Measurements from ENCODE around the gene PPA1. TPM values are rescaled to one million over a fixed set of nuclear protein-coding genes. Genes with fewer than 3 reads are reported as not detected.
"Not testable (repeated sequence)": the region's sequence is repeated elsewhere in the genome, so short reads cannot be mapped to it uniquely, and the experiment has no call there.

PPA1 gene
- total RNA-seq, 4 donors from 2014 or later: 14.1 to 113 (median 98.4) TPM

DNA sequence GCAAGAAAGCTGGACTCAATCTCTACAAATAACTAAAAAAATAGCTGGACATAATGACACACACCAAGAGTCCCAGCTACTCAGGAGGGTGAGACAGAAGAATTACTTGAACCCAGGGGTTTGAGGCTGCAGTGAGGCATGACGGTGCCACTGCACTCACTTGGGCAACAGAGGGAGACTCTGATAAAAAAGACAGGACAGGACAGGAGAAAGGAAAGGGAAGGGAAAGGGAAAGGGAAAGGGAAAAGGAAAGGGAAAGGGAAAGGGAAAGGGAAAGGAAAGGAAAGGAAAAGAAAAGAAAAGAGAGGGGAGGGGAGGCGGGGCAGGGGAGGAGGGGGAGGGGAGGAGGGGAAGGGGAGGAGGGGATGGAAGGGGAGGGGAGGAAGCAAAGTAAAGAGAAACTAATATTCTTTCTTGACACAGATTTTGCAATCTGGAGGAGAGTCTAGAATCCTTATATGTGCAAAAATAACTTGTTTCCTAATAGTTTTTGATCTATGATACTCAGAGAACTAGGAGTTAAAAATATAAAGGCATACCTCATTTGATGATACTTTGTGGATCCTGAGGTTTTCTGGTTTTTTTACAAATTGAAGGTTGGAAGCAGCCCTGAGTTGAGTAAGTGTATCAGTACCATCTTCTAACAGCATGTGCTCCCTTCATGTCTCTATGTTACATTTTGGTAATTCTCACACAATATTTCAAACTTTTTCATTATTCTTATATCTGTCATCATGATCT lies 70.9 kb downstream of the PPA1 start:
- H3K4me3 ChIP-seq: no peak overlapping the region
- no peaks in the 10 kb centered on the region for H3K27me3 ChIP-seq
- H3K36me3 ChIP-seq: peaks cover 0 to 22% (median 11%) of the 10 kb centered on the region in 4 donors
- TF ChIP-seq POLR2AphosphoS5 (IDR thresholded peaks at IDR 0.05): no peak
- no peak for TF ChIP-seq EP300 (IDR thresholded peaks at IDR 0.05; ENCODE audit: low read depth)
- TF ChIP-seq POLR2A (IDR thresholded peaks at IDR 0.05): no peak
- TF ChIP-seq, protein P1, sequence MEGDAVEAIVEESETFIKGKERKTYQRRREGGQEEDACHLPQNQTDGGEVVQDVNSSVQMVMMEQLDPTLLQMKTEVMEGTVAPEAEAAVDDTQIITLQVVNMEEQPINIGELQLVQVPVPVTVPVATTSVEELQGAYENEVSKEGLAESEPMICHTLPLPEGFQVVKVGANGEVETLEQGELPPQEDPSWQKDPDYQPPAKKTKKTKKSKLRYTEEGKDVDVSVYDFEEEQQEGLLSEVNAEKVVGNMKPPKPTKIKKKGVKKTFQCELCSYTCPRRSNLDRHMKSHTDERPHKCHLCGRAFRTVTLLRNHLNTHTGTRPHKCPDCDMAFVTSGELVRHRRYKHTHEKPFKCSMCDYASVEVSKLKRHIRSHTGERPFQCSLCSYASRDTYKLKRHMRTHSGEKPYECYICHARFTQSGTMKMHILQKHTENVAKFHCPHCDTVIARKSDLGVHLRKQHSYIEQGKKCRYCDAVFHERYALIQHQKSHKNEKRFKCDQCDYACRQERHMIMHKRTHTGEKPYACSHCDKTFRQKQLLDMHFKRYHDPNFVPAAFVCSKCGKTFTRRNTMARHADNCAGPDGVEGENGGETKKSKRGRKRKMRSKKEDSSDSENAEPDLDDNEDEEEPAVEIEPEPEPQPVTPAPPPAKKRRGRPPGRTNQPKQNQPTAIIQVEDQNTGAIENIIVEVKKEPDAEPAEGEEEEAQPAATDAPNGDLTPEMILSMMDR (IDR thresholded peaks at IDR 0.05): no peak
- in situ Hi-C loops (cut with MboI; ENCODE audit: low pct_ligation_motif_present in 1 of 4, low pct_unique_long_range_greater_than_20kb in 1 of 4, low sequenced_read_pairs in 3 of 4) (no loop called here), intact Hi-C loops (cut with DNase I; ENCODE audit: low total_unique reads) (no loop called here)
- H3K27ac ChIP-seq: no peak overlapping the region
- peaks cover 0 to 47% (median 3%) of the 10 kb centered on the region in 4 donors for H3K4me1 ChIP-seq
- 91 to 94% methylated on average over 2 of the region's 2 CpGs for WGBS, 2 donors (ENCODE audit: low coverage in 1 of 2)
- no peaks in the 10 kb centered on the region for H3K9me3 ChIP-seq
- DNase-seq: no peak

GRCh38 chr10:70160798-70161197 lies 72.4 kb downstream of the PPA1 start:
- no peaks in the 10 kb centered on the region for H3K9me3 ChIP-seq
- H3K36me3 ChIP-seq: peaks cover 0 to 38% (median 17%) of the 10 kb centered on the region in 4 donors
- no peak overlapping the region for H3K27ac ChIP-seq
- TF ChIP-seq POLR2AphosphoS5 (IDR thresholded peaks at IDR 0.05) (no peak), EP300 (IDR thresholded peaks at IDR 0.05; ENCODE audit: low read depth) (no peak), POLR2A (IDR thresholded peaks at IDR 0.05) (no peak)
- TF ChIP-seq, protein P1 (IDR thresholded peaks at IDR 0.05): no peak
- H3K4me3 ChIP-seq: no peak overlapping the region
- 17 to 51% methylated on average over 1 of the region's 1 CpG for WGBS, 2 donors (ENCODE audit: low coverage in 1 of 2)
- intact Hi-C loops (cut with DNase I; ENCODE audit: low total_unique reads): no loop called here
- H3K4me1 ChIP-seq: peaks cover 0 to 40% (median 1%) of the 10 kb centered on the region in 4 donors
- in situ Hi-C loops (cut with MboI; ENCODE audit: low pct_ligation_motif_present in 1 of 4, low pct_unique_long_range_greater_than_20kb in 1 of 4, low sequenced_read_pairs in 3 of 4): no loop called here
- H3K27me3 ChIP-seq: no peaks in the 10 kb centered on the region
- DNase-seq: no peak

DNA sequence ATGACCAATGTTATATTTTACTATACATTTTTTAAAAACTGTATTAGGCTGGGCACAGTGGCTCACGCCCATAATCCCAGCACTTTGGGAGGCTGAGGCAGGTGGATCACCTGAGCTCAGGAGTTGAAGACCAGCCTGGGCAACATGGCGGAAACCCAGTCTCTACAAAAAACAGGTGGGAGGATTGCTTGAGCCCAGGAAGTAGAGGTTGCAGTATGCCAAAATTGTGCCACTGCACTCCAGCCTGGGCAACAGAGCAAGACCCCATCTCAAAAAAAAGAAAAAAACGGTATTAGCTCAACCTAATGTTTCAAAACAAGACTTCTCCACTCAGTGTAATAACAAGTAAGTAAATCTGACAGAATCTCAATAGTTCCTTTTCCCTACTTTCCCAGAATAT lies 73.9 kb downstream of the PPA1 start:
- in situ Hi-C loops (cut with MboI; ENCODE audit: low pct_ligation_motif_present in 1 of 4, low pct_unique_long_range_greater_than_20kb in 1 of 4, low sequenced_read_pairs in 3 of 4); intact Hi-C loops (cut with DNase I; ENCODE audit: low total_unique reads); H3K4me3 ChIP-seq; H3K9me3 ChIP-seq; H3K27me3 ChIP-seq; H3K27ac ChIP-seq; DNase-seq: not testable (repeated sequence)
- Histone ChIP-seq H3K36me3 (peaks cover 0 to 52% (median 24%) of the 10 kb centered on the region in 4 donors), H3K4me1 (peaks cover 0 to 35% (median 1%) of the 10 kb centered on the region in 4 donors)
- WGBS, 2 donors (ENCODE audit: low coverage in 1 of 2): 83 to 91% methylated on average over 3 of the region's 3 CpGs

GRCh38 chr10:70158113-70158512 lies 75.1 kb downstream of the PPA1 start:
- DNase-seq: no peak
- in situ Hi-C loops (cut with MboI; ENCODE audit: low pct_ligation_motif_present in 1 of 4, low pct_unique_long_range_greater_than_20kb in 1 of 4, low sequenced_read_pairs in 3 of 4): no loop called here
- Histone ChIP-seq H3K27ac (no peak overlapping the region), H3K4me1 (peaks cover 0 to 23% (median 1%) of the 10 kb centered on the region in 4 donors), H3K9me3 (no peaks in the 10 kb centered on the region), H3K27me3 (no peaks in the 10 kb centered on the region), H3K4me3 (no peak overlapping the region), H3K36me3 (peaks cover 0 to 59% (median 29%) of the 10 kb centered on the region in 4 donors)
- TF ChIP-seq EP300 (IDR thresholded peaks at IDR 0.05; ENCODE audit: low read depth) (no peak), POLR2A (IDR thresholded peaks at IDR 0.05) (no peak), POLR2AphosphoS5 (IDR thresholded peaks at IDR 0.05) (no peak)
- TF ChIP-seq, protein P1 (IDR thresholded peaks at IDR 0.05): no peak
- intact Hi-C loops (cut with DNase I; ENCODE audit: low total_unique reads): no loop called here
- WGBS, 2 donors (ENCODE audit: low coverage in 1 of 2): 62 to 63% methylated on average over 1 to 2 of the region's 2 CpGs
